MM.1S (cell line): ENCODE measurements around the gene RBMS3.

Experiments used
- CTCF ChIP-seq: fragments of 300-600 bp; sonication (generic); IDR thresholded peaks from 2 replicates; pipeline ENCODE4 v1.5.1; 2016; ENCODE audit warnings: antibody characterized with exemption, low read length, mixed read lengths
- EZH2phosphoT487 ChIP-seq: fragments of 300-600 bp; sonication (generic); IDR thresholded peaks from 2 replicates; pipeline ENCODE4 v1.6.1; 2018; ENCODE audit warnings: antibody characterized with exemption, low read length

GRCh38 chr3:29430558-29430971 is 149.7 kb downstream of the RBMS3 start:
- TF ChIP-seq EZH2phosphoT487: no peak
- TF ChIP-seq CTCF: no peak
